SK-N-SH (cell line): ENCODE results near the gene SPC25.
"Not testable (repeated sequence)": the region's sequence is repeated elsewhere in the genome, so short reads cannot be mapped to it uniquely, and the experiment has no call there.

Experiments
- CTCF ChIP-seq: fragments of 200-600 bp; sonication (generic); IDR thresholded peaks from 2 replicates; pipeline ENCODE4 v1.6.1; 2017; ENCODE audit warnings: antibody characterized with exemption, mild to moderate bottlenecking, moderate library complexity
- JUND ChIP-seq: IDR thresholded peaks from 2 replicates; pipeline ENCODE4 v1.4.0; 2012
- REST ChIP-seq: IDR thresholded peaks from 2 replicates; pipeline ENCODE4 v1.6.1; 2012; ENCODE audit warnings: mild to moderate bottlenecking, low read depth, low read length, moderate library complexity
- TEAD4 ChIP-seq: IDR thresholded peaks from 2 replicates; pipeline ENCODE4 v1.4.0; 2012; ENCODE audit warnings: mild to moderate bottlenecking, borderline replicate concordance; ENCODE audit not compliant: insufficient read depth

- not testable (repeated sequence) for TF ChIP-seq CTCF, TEAD4, JUND, REST
These were observed 19.4 kb downstream of the SPC25 start for GRCh38 chr2:168870824-168871223.
